Right lung (tissue), 10 donors: ENCODE data around the gene POLDIP3. TPM values are rescaled to one million over a fixed set of nuclear protein-coding genes. Genes with fewer than 3 reads are reported as not detected.
A peak's percentile ranks its signal among the peaks of the same experiment; 100 is the strongest.

Experiments
- DNase-seq, 2 donors: peaks; one replicate each; pipeline ENCODE4 v3.0.0-alpha.2; 2013
- long read RNA-seq, 8 donors: transcript quantifications; one replicate each; lab custom pipeline, GENCODE V29; 2026
- polyA plus RNA-seq, 5 donors: library from polyadenylated mRNA; unstranded; fragments of 120-200 nt; gene quantifications; one replicate each; pipeline versions ENCODE4 v1.2.1 to v1.2.3, GENCODE V29; 2013; ENCODE audit warnings: inconsistent platforms in 1 of 5, low replicate concordance in 1 of 5; ENCODE audit not compliant: insufficient read length in 5 of 5, insufficient read depth in 1 of 5

POLDIP3 gene, protein sequence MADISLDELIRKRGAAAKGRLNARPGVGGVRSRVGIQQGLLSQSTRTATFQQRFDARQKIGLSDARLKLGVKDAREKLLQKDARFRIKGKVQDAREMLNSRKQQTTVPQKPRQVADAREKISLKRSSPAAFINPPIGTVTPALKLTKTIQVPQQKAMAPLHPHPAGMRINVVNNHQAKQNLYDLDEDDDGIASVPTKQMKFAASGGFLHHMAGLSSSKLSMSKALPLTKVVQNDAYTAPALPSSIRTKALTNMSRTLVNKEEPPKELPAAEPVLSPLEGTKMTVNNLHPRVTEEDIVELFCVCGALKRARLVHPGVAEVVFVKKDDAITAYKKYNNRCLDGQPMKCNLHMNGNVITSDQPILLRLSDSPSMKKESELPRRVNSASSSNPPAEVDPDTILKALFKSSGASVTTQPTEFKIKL
- polyA plus RNA-seq, result 100 to 1,000 TPM; 106 to 116 (median 111) TPM
- long read RNA-seq, donor 1, transcript POLDIP3-203 (8 exons, 3,323 nt), result minor isoform, 5 of 51 reads
- long read RNA-seq, donor 1, transcript POLDIP3-201 (9 exons, 3,441 nt), result major isoform, 38 of 51 reads
- long read RNA-seq, donor 1, partial matches to known transcripts, result 8 of 51 reads
- long read RNA-seq, donor 1, other reads (novel, unspliced or antisense), result 0 of 51 reads
- long read RNA-seq, donor 2, transcript POLDIP3-203 (8 exons, 3,323 nt), result minor isoform, 5 of 20 reads
- long read RNA-seq, donor 2, transcript POLDIP3-201 (9 exons, 3,441 nt), result major isoform, 15 of 20 reads
- long read RNA-seq, donor 2, partial matches to known transcripts, result 0 of 20 reads
- long read RNA-seq, donor 2, other reads (novel, unspliced or antisense), result 0 of 20 reads
- long read RNA-seq, donor 3, transcript POLDIP3-201 (9 exons, 3,441 nt), result major isoform, 26 of 33 reads
- long read RNA-seq, donor 3, partial matches to known transcripts, result 5 of 33 reads
- long read RNA-seq, donor 3, other reads (novel, unspliced or antisense), result 0 of 33 reads
- long read RNA-seq, donor 4, transcript POLDIP3-201 (9 exons, 3,441 nt), result major isoform, 11 of 17 reads
- long read RNA-seq, donor 4, partial matches to known transcripts, result 6 of 17 reads
- long read RNA-seq, donor 4, other reads (novel, unspliced or antisense), result 0 of 17 reads
- long read RNA-seq, donor 5, transcript POLDIP3-201 (9 exons, 3,441 nt), result major isoform, 30 of 50 reads
- long read RNA-seq, donor 5, transcript POLDIP3-203 (8 exons, 3,323 nt), result minor isoform, 5 of 50 reads
- long read RNA-seq, donor 5, partial matches to known transcripts, result 13 of 50 reads
- long read RNA-seq, donor 5, other reads (novel, unspliced or antisense), result 0 of 50 reads
- long read RNA-seq, donor 6, transcript POLDIP3-201 (9 exons, 3,441 nt), result major isoform, 32 of 35 reads
- long read RNA-seq, donor 6, partial matches to known transcripts, result 0 of 35 reads
- long read RNA-seq, donor 6, other reads (novel, unspliced or antisense), result 0 of 35 reads
- long read RNA-seq, donor 7, transcript POLDIP3-201 (9 exons, 3,441 nt), result major isoform, 25 of 30 reads
- long read RNA-seq, donor 7, transcript POLDIP3-203 (8 exons, 3,323 nt), result minor isoform, 5 of 30 reads
- long read RNA-seq, donor 7, partial matches to known transcripts, result 0 of 30 reads
- long read RNA-seq, donor 7, other reads (novel, unspliced or antisense), result 0 of 30 reads
- long read RNA-seq, donor 8, transcript POLDIP3-201 (9 exons, 3,441 nt), result major isoform, 10 of 10 reads
- long read RNA-seq, donor 8, partial matches to known transcripts, result 0 of 10 reads
- long read RNA-seq, donor 8, other reads (novel, unspliced or antisense), result 0 of 10 reads

DNA sequence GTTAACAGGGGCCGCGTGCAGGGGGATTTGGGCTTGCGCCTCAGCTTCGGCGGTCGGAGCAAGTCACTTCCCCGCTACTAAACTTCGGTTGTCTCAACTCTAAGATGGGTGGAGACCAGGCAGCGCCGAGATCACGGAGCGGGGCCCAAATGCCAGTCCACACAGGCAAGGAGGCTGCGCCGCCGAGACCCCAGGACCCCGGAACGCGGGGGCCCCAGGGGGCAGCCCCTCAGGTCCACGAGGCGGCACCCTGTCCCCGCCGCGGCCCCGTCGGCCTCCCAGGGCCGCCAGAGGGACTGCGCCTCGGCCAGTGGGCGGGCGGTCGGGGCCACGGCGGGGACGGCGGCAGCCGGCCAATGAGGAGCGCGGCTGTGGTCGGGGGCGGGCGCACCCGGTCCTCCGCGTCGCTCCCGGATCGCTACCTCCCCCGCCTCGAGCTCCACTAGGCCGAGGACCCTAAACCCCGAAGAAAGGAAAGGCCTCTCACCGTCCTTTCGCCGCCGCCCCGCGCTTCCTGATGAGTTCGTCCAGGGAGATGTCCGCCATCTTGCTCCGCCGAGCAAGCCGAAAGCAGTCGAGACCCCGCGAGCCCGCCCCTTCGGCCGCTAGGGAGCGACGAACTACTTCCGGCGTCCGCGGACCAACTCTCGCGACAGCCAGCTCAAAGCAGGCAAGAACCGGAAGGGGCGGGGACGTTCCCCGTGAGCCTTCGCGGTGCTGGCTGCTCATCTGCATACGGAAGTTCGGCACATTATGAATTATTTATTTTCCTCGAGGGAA, at the start of gene POLDIP3:
TSS of gene POLDIP3 (minus strand) at position 572 of the 780 bp plus-strand sequence. CDS start at position 546, 26 bp downstream.
- DNase-seq, result peak; percentile 99

DNA sequence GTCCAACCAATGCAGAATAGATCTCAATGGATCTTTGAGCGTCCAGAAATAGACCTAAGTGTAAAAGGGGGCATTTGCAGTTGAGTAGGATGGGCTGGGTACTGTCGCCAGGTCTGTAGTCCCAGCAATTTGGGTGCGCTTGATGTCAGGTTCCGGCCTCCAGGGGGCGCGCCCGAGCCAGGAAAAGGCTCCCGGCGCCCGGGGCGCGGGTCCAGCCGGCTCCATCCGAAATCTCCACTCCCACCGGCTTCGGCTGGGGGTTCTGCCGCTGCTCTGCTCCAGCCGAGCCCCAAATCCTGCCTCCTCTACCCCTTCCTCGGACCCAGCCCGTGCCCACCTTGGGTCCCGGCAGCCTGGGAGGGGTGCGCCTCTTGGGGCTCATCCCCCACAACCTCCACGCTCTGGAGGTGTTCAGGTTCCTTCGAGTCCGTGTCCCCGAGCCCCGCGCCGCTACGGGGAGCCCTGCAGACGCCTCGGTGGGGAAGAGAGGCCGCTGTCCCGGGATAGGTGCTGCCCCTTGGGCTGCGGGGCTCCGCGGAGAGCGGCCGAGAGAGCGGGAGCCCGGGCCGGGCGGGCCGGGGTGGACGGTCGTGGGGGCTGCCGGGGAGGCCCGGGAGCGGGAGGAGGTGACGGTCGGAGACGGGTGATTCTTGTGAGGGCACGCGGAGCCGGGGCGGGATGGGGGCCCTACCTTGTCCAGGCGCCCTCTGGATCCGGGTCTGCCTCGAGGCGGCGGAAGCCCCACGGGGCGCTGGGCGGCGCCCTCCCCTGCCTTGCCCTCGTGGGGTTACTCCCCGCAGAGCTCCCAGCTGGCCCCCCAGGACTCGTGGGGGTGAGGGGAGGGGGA, 47.5 kb upstream of the POLDIP3 start:
- peak; percentile 65 to 76 for DNase-seq

DNA sequence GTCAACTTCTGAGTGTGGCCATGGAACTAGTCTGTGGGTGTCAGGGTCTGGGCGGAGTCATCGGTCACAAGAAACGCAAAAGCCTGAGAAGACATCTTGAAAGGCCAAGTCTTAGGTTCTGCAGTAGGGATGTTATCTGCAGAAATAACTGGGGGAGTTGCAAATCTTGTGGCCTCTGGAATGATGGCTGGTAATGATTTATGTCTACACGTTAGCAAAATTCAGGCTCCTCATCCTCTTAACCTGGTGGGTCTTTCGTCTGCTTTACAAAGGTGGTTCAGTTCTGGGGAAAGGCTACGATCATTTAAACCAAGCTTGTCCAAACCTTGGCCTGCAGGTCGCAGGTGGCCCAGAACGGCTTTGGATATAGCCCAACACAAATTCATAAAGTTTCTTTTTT, 41.9 kb upstream of the POLDIP3 start:
- DNase-seq, result no peak

DNA sequence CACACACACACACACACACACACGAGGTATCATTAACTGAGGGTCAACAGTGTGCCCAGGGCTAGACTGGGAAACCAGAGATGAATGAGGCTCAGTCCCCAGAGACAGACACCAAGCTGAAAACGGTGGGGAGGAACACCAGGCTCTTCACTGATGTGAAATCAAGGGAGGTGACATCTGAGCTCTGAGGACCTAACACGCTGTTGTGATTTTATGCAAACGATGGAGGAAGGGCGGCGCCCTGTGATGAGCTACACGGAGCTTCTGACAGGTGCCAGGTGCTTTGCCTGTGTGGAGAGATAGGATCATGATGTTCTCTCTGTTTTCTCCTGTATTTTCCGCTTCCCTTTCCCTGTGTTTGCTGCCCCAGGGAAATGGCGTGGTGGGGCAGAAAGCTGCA, 41.0 kb upstream of the POLDIP3 start:
- DNase-seq, result no peak

DNA sequence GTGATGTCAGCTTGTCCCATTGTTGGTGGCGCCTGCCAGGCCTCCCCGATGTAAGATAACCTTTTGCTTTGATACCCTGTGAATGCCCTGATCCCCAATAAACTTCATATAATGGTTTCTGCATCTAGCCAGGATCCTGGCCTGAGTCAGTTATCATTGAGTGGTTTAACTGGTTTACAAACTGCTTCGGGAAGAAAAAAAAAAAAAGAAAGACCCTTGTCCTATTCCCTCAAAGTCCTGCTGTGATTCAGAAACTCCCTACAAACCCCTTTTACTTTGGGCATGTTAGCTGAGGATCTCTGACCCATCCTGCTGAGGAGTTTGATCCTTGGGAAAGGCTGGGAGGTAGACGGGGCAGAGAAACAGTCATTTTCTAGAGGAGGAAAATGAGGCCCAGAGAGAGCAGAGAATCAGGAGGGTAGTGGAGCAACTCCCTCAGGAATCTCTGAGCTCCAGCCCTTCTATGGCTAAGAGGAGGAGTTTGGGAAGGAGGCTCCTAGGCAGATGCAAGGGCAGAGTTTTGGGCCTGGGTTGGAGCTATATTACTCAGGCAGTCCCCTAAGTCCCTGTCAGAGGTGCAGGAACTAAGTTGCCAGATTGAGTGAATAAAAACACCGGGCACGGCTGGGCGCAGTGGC, 39.9 kb upstream of the POLDIP3 start:
- DNase-seq, result no peak

DNA sequence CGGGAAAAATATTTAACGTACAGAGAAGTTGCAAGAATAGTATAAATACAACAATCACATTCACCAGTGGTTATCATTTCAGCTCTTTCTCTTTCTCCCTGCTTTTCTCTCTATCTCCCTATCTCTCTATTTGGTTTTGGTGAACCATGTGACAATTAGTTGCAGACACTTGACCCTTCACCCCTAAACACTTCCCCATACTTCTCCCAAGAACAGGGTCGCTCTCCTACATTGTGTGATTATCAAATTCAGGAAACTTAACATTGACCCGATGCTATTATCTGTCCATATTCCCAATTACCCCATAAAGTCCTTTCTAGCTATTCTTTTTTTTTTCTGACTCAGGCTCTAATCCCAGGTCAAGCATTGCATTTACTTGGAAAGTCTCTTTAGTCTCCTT, 39.3 kb upstream of the POLDIP3 start:
- no peak for DNase-seq

DNA sequence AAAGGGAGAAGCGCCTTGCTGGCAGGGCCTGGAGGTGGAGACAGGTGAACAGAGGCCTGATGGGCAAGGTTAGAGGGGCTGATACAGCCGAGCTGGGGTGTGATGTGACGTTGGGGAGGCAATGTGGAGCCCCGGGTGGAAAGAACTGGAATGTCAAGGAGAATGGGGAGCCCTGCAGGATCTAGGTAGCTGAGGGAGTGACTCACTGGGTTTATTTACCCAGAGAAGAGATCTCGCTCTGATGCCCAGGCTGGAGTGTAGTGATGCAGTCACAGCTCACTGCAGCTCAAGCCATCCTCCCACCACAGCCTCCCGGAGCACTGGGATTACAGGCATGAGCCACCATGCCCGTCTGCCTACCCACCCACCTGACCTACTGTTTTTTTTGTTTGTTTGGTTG, 36.5 kb upstream of the POLDIP3 start:
- no peak for DNase-seq

DNA sequence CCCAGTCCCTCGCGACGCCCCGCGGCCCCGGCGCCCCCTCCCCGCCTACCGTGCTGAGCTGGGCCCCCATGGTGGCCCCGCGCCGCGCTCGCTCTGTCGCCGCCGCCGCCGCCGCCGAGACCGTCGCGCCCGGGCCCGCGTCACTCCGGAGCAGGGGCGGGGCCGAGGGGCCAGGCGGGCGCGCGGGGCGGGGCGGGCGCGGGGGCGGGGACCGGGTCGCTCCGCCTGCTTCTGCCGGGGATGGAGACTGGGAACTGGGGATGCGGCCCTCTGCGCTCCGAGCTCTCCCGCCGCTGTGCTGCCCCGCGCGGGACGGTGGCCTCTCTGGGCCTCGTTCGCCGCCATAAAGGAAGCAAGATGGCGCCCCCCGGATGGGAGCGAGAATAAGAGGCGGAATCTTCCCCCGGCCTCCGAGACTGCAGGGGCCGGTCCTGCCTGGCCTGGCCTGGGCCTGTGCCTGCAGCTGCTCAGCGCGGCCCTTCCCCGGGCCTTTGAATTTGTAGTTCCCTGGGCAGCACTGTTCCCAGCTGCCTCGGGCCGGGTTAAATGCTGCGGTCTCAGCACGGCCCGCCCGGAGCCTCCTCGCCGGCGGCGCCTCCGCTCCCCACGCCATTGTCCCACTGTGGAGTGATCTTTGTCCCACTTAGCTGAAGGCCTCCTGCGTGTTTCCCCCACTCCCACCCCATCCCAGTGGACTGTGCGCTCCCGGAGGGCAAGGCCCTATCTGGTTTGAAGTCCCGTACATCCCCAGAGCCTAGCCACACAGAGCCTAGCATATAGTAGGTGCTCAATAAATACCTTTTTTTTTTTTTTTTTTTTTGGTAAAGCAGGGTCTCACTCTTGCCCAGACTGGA, 34.8 kb upstream of the POLDIP3 start, which contains the start of gene CYB5R3:
TSS of gene CYB5R3 (minus strand) at position 147 of the 854 bp plus-strand sequence. CDS start at position 70, 77 bp downstream.
- DNase-seq, result peak; percentile 63 to 71

DNA sequence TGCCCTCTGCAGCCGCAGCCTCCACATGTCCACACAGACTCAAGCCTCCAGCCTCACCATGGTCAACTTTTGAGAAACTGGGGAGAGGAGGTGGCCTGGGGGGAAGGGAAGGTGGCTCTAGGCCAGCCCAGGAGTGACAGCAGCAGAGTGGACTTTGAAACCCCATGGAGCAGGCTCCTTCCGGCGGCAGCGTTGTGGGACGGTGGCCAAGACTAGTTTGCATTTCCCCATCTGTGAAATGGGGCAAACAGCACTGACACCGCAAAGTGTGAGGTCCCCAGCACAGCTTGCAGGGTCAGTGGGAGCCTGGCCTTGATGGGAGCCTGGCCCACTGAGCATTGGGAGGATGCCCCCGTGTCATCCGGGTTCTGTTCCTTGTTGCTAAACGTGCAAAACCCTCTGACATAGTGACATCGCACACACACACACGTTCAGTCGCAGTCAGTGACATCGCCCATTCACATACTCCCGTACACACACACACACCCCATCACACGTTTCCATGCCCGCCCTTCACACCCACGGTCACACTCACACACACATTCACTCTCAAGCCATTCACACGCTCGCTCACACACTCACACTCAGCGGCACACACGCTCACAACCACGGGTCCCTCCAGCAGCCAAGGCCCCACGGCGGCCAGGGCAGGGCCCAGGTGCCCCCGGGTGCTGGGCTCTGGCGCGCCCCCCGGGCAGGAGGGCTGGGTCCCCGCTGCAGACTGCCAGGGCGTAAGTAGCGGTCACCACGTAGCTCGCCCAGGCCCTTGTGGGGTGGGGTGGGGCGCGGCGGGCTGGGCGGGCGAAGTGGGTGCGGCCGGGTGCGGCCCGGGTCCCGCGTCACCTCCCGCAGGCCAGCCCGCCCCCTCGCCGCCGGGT, 33.9 kb upstream of the POLDIP3 start:
- no peak for DNase-seq

DNA sequence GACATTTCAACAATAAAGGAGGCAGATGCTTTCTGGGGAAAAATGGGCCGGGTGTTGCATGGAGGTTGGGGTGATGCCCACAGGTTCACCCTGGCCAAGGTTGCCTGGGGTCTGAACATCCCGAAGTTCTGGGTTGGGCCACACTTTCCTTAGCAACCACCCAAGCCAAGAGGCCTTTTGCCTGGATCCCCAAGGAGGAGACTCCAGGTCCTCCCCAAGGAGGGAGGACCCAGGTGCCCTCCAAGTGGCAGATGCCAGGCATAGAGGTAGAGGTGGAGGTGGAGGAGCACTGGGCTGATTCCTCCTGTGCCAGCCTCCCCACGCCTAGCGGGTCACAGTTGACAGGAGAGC, 33.3 kb upstream of the POLDIP3 start:
- no peak for DNase-seq

DNA sequence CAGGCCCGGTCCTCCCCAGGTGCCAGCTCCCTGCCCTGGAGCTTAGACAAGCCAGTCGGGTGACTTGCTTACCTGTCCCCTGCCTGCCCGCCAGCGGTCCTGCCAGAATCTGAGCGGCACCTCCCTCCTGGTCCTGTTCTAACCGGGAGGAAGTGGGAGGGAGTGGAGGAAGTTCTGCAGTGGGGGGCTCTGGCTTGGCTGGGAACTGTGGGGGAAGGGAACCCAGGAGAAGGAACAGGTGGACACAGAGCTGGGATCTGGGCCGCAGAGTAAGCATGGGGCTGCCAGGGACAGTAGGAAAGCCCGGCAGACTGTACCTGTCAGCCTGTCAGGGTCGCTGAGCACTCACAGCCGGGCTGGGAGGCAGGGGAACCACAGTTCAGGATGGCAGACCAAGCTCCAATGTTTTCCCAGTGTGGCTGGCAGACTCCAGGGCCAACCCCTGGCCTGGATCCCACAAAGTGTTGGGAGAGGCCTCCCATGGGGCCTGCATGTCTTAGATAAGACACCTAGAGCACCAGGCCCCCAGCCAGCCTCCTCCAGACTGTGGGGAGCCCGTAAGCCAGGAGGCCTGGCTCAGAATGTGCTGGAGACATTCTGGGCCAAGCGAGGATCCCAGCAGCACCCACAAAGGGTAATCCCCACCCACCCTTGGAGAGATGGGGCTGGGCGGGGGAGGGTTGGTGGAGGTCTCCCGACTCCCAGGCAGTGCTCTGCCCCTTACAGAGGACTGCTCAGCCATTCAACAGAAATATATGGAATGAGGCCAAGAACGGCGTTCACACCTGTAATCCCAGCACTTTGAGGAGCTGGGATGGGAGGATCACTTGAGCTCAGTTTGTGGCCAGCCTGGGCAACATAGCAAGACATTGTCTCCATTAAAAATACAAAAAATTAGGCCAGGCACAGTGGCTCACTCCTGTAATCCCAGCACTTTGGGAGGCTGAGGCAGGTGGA, 32.2 kb upstream of the POLDIP3 start:
- DNase-seq, result no peak

DNA sequence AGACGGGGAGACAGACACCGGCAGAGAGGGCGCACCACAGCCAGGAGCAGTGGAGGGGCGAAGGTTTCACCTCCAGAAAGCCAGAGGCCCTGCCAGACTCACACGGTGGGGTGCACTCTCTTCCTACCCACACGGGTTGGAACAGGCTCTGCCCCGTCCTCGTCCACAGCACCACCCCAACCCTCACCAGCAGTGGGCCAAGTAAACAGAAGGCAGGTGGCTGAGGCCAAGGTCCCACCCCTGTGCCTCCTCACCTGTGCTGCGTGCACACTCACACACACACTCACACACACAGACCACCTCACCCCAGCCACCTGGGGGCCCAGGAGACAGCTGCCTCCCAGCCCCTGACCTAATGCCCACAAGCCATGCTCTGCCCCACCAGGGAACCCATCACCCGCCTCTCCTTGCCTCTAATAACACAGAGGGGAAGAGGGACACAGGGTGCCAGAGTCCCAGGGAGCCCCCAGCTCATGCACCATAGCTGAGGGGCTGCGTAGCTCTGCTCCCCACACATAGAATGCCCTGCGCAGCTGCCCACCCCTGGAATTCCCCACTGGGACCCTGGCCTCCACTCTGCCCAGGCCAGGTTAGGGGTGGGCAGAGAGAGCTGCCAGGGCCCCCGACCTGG, 31.4 kb upstream of the POLDIP3 start:
- no peak for DNase-seq

DNA sequence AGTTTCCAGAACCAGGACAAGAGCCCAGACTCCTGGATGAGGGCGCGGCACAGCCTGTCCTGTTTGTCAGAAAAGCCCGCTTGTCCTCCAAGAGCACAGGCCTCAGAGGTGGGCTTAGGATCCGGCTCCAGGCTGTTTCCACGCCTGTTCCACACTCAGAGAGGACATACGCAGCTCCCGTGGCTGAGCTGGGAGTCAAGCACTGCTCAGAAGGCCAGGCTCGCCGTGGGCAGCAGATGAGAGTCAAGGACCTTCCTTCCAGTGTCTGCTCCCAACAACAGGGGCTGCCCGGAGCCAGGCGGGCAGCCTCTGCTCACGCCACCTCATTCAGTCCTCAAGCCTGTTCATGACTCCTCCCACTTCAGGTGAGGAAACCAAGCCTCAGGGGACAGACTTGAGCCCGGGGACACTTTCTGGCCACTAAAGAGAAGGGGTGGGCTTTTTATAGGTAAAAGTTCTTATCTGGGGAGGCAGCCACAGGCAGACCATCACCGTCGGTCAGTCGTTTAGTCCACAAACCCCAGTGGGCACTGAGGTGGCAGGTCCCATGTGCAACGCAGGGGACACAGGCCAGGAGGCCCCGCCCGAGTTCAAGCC, 30.8 kb upstream of the POLDIP3 start:
- no peak for DNase-seq
